ENCODE data around the gene RNU6-1.

Gene RNU6-1

GRCh38 chr15:67857220-67857619 lies 17.4 kb upstream of the RNU6-1 start:
- no peak for DNase-seq (ENCODE audit: low read depth in 3 of 3)

- no peak for DNase-seq (ENCODE audit: low read depth in 3 of 3)
Observed at GRCh38 chr15:67855842-67856241, 16.0 kb upstream of the RNU6-1 start.

- no peak for DNase-seq (ENCODE audit: low read depth in 3 of 3)
Observed at GRCh38 chr15:67854358-67854757, 14.5 kb upstream of the RNU6-1 start.

- no peak for DNase-seq (ENCODE audit: low read depth in 3 of 3)
Observed at GRCh38 chr15:67853454-67853853, 13.6 kb upstream of the RNU6-1 start.

- no peak for DNase-seq (ENCODE audit: low read depth in 3 of 3)
Observed at GRCh38 chr15:67852418-67852817, 12.6 kb upstream of the RNU6-1 start.

GRCh38 chr15:67850994-67851571 lies 11.2 kb upstream of the RNU6-1 start:
- DNase-seq (ENCODE audit: low read depth in 3 of 3) = no peak

- DNase-seq (ENCODE audit: low read depth in 3 of 3) = no peak
Observed at GRCh38 chr15:67850336-67850735, 10.5 kb upstream of the RNU6-1 start.

- DNase-seq (ENCODE audit: low read depth in 3 of 3) = no peak
Observed at GRCh38 chr15:67849538-67849937, 9.7 kb upstream of the RNU6-1 start.

GRCh38 chr15:67845974-67846373 lies 6.1 kb upstream of the RNU6-1 start:
- no peak for DNase-seq (ENCODE audit: low read depth in 3 of 3)

GRCh38 chr15:67843571-67844387 lies 3.9 kb upstream of the RNU6-1 start:
- DNase-seq (ENCODE audit: low read depth in 3 of 3) = no peak

- no peak for DNase-seq (ENCODE audit: low read depth in 3 of 3)
Observed at GRCh38 chr15:67843092-67843501, 3.3 kb upstream of the RNU6-1 start.

GRCh38 chr15:67841513-67841762 lies 1.6 kb upstream of the RNU6-1 start:
- no peak for DNase-seq (ENCODE audit: low read depth in 3 of 3)

GRCh38 chr15:67840749-67841512 lies 1.1 kb upstream of the RNU6-1 start:
- DNase-seq (ENCODE audit: low read depth in 3 of 3) = no peak

- no peak for DNase-seq (ENCODE audit: low read depth in 3 of 3)
Observed at GRCh38 chr15:67839499-67839928, 331 bp downstream of the RNU6-1 start.

GRCh38 chr15:67838789-67839332 lies 984 bp downstream of the RNU6-1 start:
- no peak for DNase-seq (ENCODE audit: low read depth in 3 of 3)

GRCh38 chr15:67836955-67837354 lies 2.9 kb downstream of the RNU6-1 start:
- no peak for DNase-seq (ENCODE audit: low read depth in 3 of 3)

- no peak for DNase-seq (ENCODE audit: low read depth in 3 of 3)
Observed at GRCh38 chr15:67836477-67836876, 3.4 kb downstream of the RNU6-1 start.

GRCh38 chr15:67836134-67836455 lies 3.8 kb downstream of the RNU6-1 start:
- no peak for DNase-seq (ENCODE audit: low read depth in 3 of 3)

GRCh38 chr15:67835297-67836133 lies 4.3 kb downstream of the RNU6-1 start:
- no peak for DNase-seq (ENCODE audit: low read depth in 3 of 3)

GRCh38 chr15:67834581-67835296 lies 5.1 kb downstream of the RNU6-1 start:
- DNase-seq (ENCODE audit: low read depth in 3 of 3) = no peak
